Measurements from ENCODE around the gene ADCY4.
"Not testable (repeated sequence)": the region's sequence is repeated elsewhere in the genome, so short reads cannot be mapped to it uniquely, and the experiment has no call there.

DNA sequence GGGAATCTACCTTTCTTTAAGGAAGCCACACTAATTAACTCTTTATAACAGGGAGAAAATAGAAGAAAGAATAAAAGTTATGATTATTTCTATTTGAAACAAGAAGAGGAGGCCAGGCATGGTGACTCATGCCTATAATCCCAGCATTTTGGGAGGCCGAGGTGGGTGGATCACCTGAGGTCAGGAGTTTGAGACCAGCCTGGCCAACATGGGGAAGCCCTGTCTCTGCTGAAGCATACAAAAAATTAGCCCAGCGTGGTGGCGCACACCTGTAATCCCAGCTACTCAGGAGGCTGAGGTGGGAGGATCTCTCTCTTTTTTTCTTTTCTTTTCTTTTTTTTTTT is 19.6 kb upstream of the ADCY4 start:
- TF ChIP-seq, protein P1, sequence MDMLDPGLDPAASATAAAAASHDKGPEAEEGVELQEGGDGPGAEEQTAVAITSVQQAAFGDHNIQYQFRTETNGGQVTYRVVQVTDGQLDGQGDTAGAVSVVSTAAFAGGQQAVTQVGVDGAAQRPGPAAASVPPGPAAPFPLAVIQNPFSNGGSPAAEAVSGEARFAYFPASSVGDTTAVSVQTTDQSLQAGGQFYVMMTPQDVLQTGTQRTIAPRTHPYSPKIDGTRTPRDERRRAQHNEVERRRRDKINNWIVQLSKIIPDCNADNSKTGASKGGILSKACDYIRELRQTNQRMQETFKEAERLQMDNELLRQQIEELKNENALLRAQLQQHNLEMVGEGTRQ (IDR thresholded peaks at IDR 0.05; ENCODE audit: low read depth, low read length) = not testable (repeated sequence)
- TF ChIP-seq, protein P1 (CRISPR knock-in tag; IDR thresholded peaks at IDR 0.05; ENCODE audit: borderline replicate concordance) = not testable (repeated sequence)
- TF ChIP-seq, protein P2, sequence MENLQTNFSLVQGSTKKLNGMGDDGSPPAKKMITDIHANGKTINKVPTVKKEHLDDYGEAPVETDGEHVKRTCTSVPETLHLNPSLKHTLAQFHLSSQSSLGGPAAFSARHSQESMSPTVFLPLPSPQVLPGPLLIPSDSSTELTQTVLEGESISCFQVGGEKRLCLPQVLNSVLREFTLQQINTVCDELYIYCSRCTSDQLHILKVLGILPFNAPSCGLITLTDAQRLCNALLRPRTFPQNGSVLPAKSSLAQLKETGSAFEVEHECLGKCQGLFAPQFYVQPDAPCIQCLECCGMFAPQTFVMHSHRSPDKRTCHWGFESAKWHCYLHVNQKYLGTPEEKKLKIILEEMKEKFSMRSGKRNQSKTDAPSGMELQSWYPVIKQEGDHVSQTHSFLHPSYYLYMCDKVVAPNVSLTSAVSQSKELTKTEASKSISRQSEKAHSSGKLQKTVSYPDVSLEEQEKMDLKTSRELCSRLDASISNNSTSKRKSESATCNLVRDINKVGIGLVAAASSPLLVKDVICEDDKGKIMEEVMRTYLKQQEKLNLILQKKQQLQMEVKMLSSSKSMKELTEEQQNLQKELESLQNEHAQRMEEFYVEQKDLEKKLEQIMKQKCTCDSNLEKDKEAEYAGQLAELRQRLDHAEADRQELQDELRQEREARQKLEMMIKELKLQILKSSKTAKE (CRISPR knock-in tag; IDR thresholded peaks at IDR 0.05; ENCODE audit: borderline replicate concordance) = not testable (repeated sequence)
- TF ChIP-seq, protein P3, sequence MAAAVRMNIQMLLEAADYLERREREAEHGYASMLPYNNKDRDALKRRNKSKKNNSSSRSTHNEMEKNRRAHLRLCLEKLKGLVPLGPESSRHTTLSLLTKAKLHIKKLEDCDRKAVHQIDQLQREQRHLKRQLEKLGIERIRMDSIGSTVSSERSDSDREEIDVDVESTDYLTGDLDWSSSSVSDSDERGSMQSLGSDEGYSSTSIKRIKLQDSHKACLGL (CRISPR knock-in tag; IDR thresholded peaks at IDR 0.05) = not testable (repeated sequence)
- TF ChIP-seq, protein P4, sequence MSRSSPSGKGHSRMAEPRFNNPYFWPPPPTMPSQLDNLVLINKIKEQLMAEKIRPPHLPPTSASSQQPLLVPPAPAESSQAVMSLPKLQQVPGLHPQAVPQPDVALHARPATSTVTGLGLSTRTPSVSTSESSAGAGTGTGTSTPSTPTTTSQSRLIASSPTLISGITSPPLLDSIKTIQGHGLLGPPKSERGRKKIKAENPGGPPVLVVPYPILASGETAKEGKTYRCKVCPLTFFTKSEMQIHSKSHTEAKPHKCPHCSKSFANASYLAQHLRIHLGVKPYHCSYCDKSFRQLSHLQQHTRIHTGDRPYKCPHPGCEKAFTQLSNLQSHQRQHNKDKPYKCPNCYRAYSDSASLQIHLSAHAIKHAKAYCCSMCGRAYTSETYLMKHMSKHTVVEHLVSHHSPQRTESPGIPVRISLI (CRISPR knock-in tag; IDR thresholded peaks at IDR 0.05; ENCODE audit: borderline replicate concordance) = not testable (repeated sequence)

Measured in HepG2 (cell line).